ENCODE results near the gene UGT2B7. TPM values are rescaled to one million over a fixed set of nuclear protein-coding genes. Genes with fewer than 3 reads are reported as not detected.
A peak's percentile ranks its signal among the peaks of the same experiment; 100 is the strongest.

The UGT2B7 gene
- total and polyA plus RNA-seq, 2 of the 13 experiments (the other 11 are each of a cell fraction or from before 2014, with no cell fraction given), result 26.8 to 41.8 TPM

DNA sequence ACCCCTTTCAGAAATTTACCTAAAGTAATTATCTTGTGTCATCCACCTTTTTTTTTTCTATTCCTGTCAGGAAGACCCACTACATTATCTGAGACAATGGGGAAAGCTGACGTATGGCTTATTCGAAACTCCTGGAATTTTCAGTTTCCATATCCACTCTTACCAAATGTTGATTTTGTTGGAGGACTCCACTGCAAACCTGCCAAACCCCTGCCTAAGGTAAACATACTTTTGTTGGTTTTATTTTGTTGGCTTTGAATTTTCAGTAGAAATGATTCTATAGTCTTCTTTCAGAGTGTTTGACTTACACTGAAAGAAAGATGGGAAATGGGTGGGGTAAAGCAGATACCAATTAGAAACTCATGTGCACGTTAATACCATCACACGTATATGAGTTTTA is 2.2 kb downstream of the UGT2B7 start (continued):
- TF ChIP-seq, protein P1, sequence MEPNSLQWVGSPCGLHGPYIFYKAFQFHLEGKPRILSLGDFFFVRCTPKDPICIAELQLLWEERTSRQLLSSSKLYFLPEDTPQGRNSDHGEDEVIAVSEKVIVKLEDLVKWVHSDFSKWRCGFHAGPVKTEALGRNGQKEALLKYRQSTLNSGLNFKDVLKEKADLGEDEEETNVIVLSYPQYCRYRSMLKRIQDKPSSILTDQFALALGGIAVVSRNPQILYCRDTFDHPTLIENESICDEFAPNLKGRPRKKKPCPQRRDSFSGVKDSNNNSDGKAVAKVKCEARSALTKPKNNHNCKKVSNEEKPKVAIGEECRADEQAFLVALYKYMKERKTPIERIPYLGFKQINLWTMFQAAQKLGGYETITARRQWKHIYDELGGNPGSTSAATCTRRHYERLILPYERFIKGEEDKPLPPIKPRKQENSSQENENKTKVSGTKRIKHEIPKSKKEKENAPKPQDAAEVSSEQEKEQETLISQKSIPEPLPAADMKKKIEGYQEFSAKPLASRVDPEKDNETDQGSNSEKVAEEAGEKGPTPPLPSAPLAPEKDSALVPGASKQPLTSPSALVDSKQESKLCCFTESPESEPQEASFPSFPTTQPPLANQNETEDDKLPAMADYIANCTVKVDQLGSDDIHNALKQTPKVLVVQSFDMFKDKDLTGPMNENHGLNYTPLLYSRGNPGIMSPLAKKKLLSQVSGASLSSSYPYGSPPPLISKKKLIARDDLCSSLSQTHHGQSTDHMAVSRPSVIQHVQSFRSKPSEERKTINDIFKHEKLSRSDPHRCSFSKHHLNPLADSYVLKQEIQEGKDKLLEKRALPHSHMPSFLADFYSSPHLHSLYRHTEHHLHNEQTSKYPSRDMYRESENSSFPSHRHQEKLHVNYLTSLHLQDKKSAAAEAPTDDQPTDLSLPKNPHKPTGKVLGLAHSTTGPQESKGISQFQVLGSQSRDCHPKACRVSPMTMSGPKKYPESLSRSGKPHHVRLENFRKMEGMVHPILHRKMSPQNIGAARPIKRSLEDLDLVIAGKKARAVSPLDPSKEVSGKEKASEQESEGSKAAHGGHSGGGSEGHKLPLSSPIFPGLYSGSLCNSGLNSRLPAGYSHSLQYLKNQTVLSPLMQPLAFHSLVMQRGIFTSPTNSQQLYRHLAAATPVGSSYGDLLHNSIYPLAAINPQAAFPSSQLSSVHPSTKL (CRISPR knock-in tag; IDR thresholded peaks at IDR 0.05), result peak; percentile 85
- TF ChIP-seq ASH2L (IDR thresholded peaks at IDR 0.05; ENCODE audit: insufficient read length, low read depth, low read length), result peak; percentile 55
- TF ChIP-seq POGZ (CRISPR knock-in tag; IDR thresholded peaks at IDR 0.05), result peak; percentile 69; the same call in 1 of the 2 replicates
- no peak for TF ChIP-seq FLYWCH1 (CRISPR knock-in tag; IDR thresholded peaks at IDR 0.05)
- TF ChIP-seq NFIC (IDR thresholded peaks at IDR 0.05; ENCODE audit: low read length), result peak; percentile 82
- peak; percentile 83; the same call in 1 of the 2 replicates for TF ChIP-seq SOX5 (CRISPR knock-in tag; IDR thresholded peaks at IDR 0.05; ENCODE audit: borderline replicate concordance)
- TF ChIP-seq, protein P2, sequence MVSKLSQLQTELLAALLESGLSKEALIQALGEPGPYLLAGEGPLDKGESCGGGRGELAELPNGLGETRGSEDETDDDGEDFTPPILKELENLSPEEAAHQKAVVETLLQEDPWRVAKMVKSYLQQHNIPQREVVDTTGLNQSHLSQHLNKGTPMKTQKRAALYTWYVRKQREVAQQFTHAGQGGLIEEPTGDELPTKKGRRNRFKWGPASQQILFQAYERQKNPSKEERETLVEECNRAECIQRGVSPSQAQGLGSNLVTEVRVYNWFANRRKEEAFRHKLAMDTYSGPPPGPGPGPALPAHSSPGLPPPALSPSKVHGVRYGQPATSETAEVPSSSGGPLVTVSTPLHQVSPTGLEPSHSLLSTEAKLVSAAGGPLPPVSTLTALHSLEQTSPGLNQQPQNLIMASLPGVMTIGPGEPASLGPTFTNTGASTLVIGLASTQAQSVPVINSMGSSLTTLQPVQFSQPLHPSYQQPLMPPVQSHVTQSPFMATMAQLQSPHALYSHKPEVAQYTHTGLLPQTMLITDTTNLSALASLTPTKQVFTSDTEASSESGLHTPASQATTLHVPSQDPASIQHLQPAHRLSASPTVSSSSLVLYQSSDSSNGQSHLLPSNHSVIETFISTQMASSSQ (IDR thresholded peaks at IDR 0.05; ENCODE audit: low read depth), result peak; percentile 66
- TF ChIP-seq, protein P2 (CRISPR knock-in tag; IDR thresholded peaks at IDR 0.05; ENCODE audit: borderline replicate concordance), result peak; percentile 60; the same call in 1 of the 2 replicates
- TF ChIP-seq ISL2 (CRISPR knock-in tag; IDR thresholded peaks at IDR 0.05), result peak; percentile 70; the same call in 1 of the 2 replicates
- 0 out of 2 replicates have a peak, but pooled peaks have one; percentile 28 for TF ChIP-seq KLF6 (CRISPR knock-in tag; IDR thresholded peaks at IDR 0.05)
- TF ChIP-seq NCOR1 (IDR thresholded peaks at IDR 0.05; ENCODE audit: borderline replicate concordance, low read length), result peak; percentile 33; the same call in 1 of the 2 replicates
- TF ChIP-seq MAFK (conservative IDR thresholded peaks at IDR 0.05 in 1 of 2, IDR thresholded peaks at IDR 0.05 in 1 of 2; ENCODE audit: low read length in 2 of 2), result 0 out of 4 replicates have a peak, but pooled peaks of 1 of the 2 experiments have one; percentile 6
- peak; percentile 76 for TF ChIP-seq CREM (IDR thresholded peaks at IDR 0.05)
- no peak for TF ChIP-seq CREM (CRISPR knock-in tag; IDR thresholded peaks at IDR 0.05)
- TF ChIP-seq ZNF136 (CRISPR knock-in tag; IDR thresholded peaks at IDR 0.05; ENCODE audit: low read depth), result no peak
- TF ChIP-seq ZNF138 (CRISPR knock-in tag; IDR thresholded peaks at IDR 0.05; ENCODE audit: low read depth), result no peak
- peak; percentile 84 for TF ChIP-seq ZKSCAN1 (IDR thresholded peaks at IDR 0.05; ENCODE audit: low read length)
- no peak for TF ChIP-seq SOX6 (IDR thresholded peaks at IDR 0.05)
- peak; percentile 90 for TF ChIP-seq SOX6 (CRISPR knock-in tag; IDR thresholded peaks at IDR 0.05)
- no peak for TF ChIP-seq ZNF335 (CRISPR knock-in tag; IDR thresholded peaks at IDR 0.05)
- peak in 1 of 2 experiments; percentile 88; a peak in 2 of 4 replicates for TF ChIP-seq EP300 (IDR thresholded peaks at IDR 0.05; ENCODE audit: low read depth in 2 of 2, low read length in 2 of 2)
- peak; percentile 44; the same call in 1 of the 2 replicates for TF ChIP-seq EP300 (CRISPR knock-in tag; IDR thresholded peaks at IDR 0.05; ENCODE audit: borderline replicate concordance)
- TF ChIP-seq EHMT2 (IDR thresholded peaks at IDR 0.05; ENCODE audit: borderline replicate concordance, low read depth, low read length), result peak; percentile 80; the same call in 1 of the 2 replicates
